DOHH2 (cell line): Measurements from ENCODE around the gene PIGR.

ENCODE experiments used
- H3F3A ChIP-seq: fragments of 200-600 bp; sonication (generic), shearing (Covaris generic); 2 replicates; pipeline ENCODE4 v1.6.0; 2016; ENCODE audit warnings: antibody characterized with exemption, mild to moderate bottlenecking; ENCODE audit not compliant: control insufficient read depth, insufficient read depth
- H3K27ac ChIP-seq: fragments of 200-600 bp; sonication (generic); 2 replicates; pipeline ENCODE4 v1.5.1; 2014; ENCODE audit warnings: low read depth, mild to moderate bottlenecking, low read length, moderate library complexity
- H3K27me3 ChIP-seq: fragments of 200-600 bp; sonication (generic); 2 replicates; pipeline ENCODE4 v1.6.1; 2014; ENCODE audit warnings: mild to moderate bottlenecking, low read length, mixed read lengths; ENCODE audit not compliant: control insufficient read depth
- H3K36me3 ChIP-seq: fragments of 200-600 bp; sonication (generic); 2 replicates; pipeline ENCODE4 v1.6.1; 2014; ENCODE audit warnings: mild to moderate bottlenecking, low read length, moderate library complexity, mixed read lengths; ENCODE audit not compliant: control insufficient read depth
- H3K4me1 ChIP-seq: fragments of 200-600 bp; sonication (generic); 2 replicates; pipeline ENCODE4 v1.6.1; 2014; ENCODE audit warnings: mild to moderate bottlenecking, low read length, mixed read lengths; ENCODE audit not compliant: control insufficient read depth
- H3K4me2 ChIP-seq: fragments of 200-600 bp; sonication (generic); 2 replicates; pipeline ENCODE4 v1.6.0; 2014; ENCODE audit warnings: mild to moderate bottlenecking, low read length, moderate library complexity
- H3K4me3 ChIP-seq: fragments of 200-600 bp; sonication (generic); 2 replicates; pipeline ENCODE4 v1.5.1; 2014; ENCODE audit warnings: mild to moderate bottlenecking, low read length, mixed read lengths
- H3K79me2 ChIP-seq: fragments of 200-600 bp; sonication (generic); 2 replicates; pipeline ENCODE4 v1.6.1; 2014; ENCODE audit warnings: mild to moderate bottlenecking, low read length, mixed read lengths; ENCODE audit not compliant: control insufficient read depth
- H3K9me2 ChIP-seq: fragments of 200-600 bp; sonication (generic); replicated peaks from 2 replicates; pipeline ENCODE4 v1.6.1; 2014; ENCODE audit warnings: mild to moderate bottlenecking, low read length, mixed read lengths; ENCODE audit not compliant: control insufficient read depth
- H3K9me3 ChIP-seq: fragments of 200-600 bp; sonication (generic); 2 replicates; pipeline ENCODE4 v1.6.1; 2014; ENCODE audit warnings: antibody characterized with exemption, low read length, mixed read lengths; ENCODE audit not compliant: control insufficient read depth, insufficient read depth
- H4K20me1 ChIP-seq: fragments of 200-600 bp; sonication (generic); 2 replicates; pipeline ENCODE4 v1.6.0; 2014; ENCODE audit warnings: low read depth, mild to moderate bottlenecking, antibody characterized with exemption, low read length, moderate library complexity; ENCODE audit not compliant: control insufficient read depth, insufficient read depth
- CTCF ChIP-seq: fragments of 200-600 bp; sonication (generic); IDR thresholded peaks from one replicate; pipeline ENCODE4 v1.5.1; 2014; ENCODE audit warnings: antibody characterized with exemption, mild to moderate bottlenecking, low read depth, low read length; ENCODE audit not compliant: poor library complexity, severe bottlenecking
- EZH2phosphoT487 ChIP-seq: fragments of 200-600 bp; sonication (generic); IDR thresholded peaks from 2 replicates; pipeline ENCODE4 v1.6.1; 2017; ENCODE audit warnings: borderline replicate concordance, mild to moderate bottlenecking, antibody characterized with exemption, low read length, moderate library complexity, mixed read lengths

Gene PIGR

GRCh38 chr1:206923009-206923960 lies 23.0 kb downstream of the PIGR start:
- TF ChIP-seq CTCF (no peak), EZH2phosphoT487 (no peak)
- Histone ChIP-seq H3K9me2 (no peaks in the 10 kb centered on the region), H3K4me1 (peaks cover 51% of the 10 kb centered on the region), H3K4me3 (peak overlapping the region; percentile 55), H3K27ac (peak overlapping the region; percentile 68), H3K4me2 (peak overlapping the region; percentile 85), H3K9me3 (no peaks in the 10 kb centered on the region), H3F3A (peaks cover 4% of the 10 kb centered on the region), H3K27me3 (peaks cover 8% of the 10 kb centered on the region), H3K36me3 (no peaks in the 10 kb centered on the region), H4K20me1 (no peaks in the 10 kb centered on the region), H3K79me2 (no peaks in the 10 kb centered on the region)

GRCh38 chr1:206922524-206922923 lies 23.7 kb downstream of the PIGR start:
- H3K4me2 ChIP-seq = peak overlapping the region; percentile 85
- peak overlapping the region; percentile 55 for H3K4me3 ChIP-seq
- peaks cover 12% of the 10 kb centered on the region for H3K27me3 ChIP-seq
- H3K36me3 ChIP-seq = no peaks in the 10 kb centered on the region
- no peaks in the 10 kb centered on the region for H4K20me1 ChIP-seq
- H3K9me2 ChIP-seq = no peaks in the 10 kb centered on the region
- H3K79me2 ChIP-seq = no peaks in the 10 kb centered on the region
- peaks cover 51% of the 10 kb centered on the region for H3K4me1 ChIP-seq
- TF ChIP-seq EZH2phosphoT487 = no peak
- TF ChIP-seq CTCF = no peak
- H3K9me3 ChIP-seq = no peaks in the 10 kb centered on the region
- H3K27ac ChIP-seq = peak overlapping the region; percentile 68
- H3F3A ChIP-seq = peaks cover 4% of the 10 kb centered on the region; the same call in 1 of the 2 replicates

- TF ChIP-seq CTCF (no peak), EZH2phosphoT487 (no peak)
- no peaks in the 10 kb centered on the region for H3K36me3 ChIP-seq
- H3K79me2 ChIP-seq = no peaks in the 10 kb centered on the region
- no peaks in the 10 kb centered on the region for H4K20me1 ChIP-seq
- H3K4me3 ChIP-seq = peak within 1 kb of the TSS; percentile 55
- H3K27me3 ChIP-seq = peaks cover 17% of the 10 kb centered on the region
- H3K4me1 ChIP-seq = peaks cover 51% of the 10 kb centered on the region
- peak within 1 kb of the TSS; percentile 85 for H3K4me2 ChIP-seq
- H3F3A ChIP-seq = peaks cover 4% of the 10 kb centered on the region; the same call in 1 of the 2 replicates
- H3K9me2 ChIP-seq = no peaks in the 10 kb centered on the region
- H3K9me3 ChIP-seq = no peaks in the 10 kb centered on the region
- peak within 1 kb of the TSS; percentile 68 for H3K27ac ChIP-seq
These were observed 24.4 kb downstream of the PIGR start, which contains the start of gene FCMR for GRCh38 chr1:206921772-206922265. Gene FCMR, minus strand, starts transcription at chr1:206921941. Its CDS starts 87 bp downstream, at chr1:206921854.
